Activated T-cell treated with anti-CD3 and anti-CD28 coated beads for 48 hours (primary cell): ENCODE results near the gene TRAF7.

ENCODE experiments used
- DNase-seq: peaks from one replicate; pipeline ENCODE4 v3.0.0-alpha.2; 2020; ENCODE audit warnings: low read depth

The TRAF7 gene

GRCh38 chr16:2181952-2182351 lies 26.4 kb downstream of the TRAF7 start:
- no peak for DNase-seq

- no peak for DNase-seq
Measured at GRCh38 chr16:2183671-2184070, 28.1 kb downstream of the TRAF7 start.

GRCh38 chr16:2184346-2184745 lies 28.8 kb downstream of the TRAF7 start:
- no peak for DNase-seq

- DNase-seq = no peak
Measured at GRCh38 chr16:2184962-2185361, 29.4 kb downstream of the TRAF7 start.

GRCh38 chr16:2186064-2186463 lies 30.5 kb downstream of the TRAF7 start:
- no peak for DNase-seq

GRCh38 chr16:2186505-2186904 lies 30.9 kb downstream of the TRAF7 start:
- DNase-seq = no peak

GRCh38 chr16:2187212-2187611 lies 31.6 kb downstream of the TRAF7 start:
- no peak for DNase-seq

GRCh38 chr16:2188395-2188794 lies 32.8 kb downstream of the TRAF7 start:
- DNase-seq = no peak

- no peak for DNase-seq
Measured at GRCh38 chr16:2189252-2189893, 33.8 kb downstream of the TRAF7 start.

- no peak for DNase-seq
Measured at GRCh38 chr16:2190002-2190658, 34.5 kb downstream of the TRAF7 start.

- DNase-seq = no peak
Measured at GRCh38 chr16:2190659-2191445, 35.3 kb downstream of the TRAF7 start.

- no peak for DNase-seq
Measured at GRCh38 chr16:2191446-2191706, 35.8 kb downstream of the TRAF7 start.

GRCh38 chr16:2194166-2194834 lies 38.7 kb downstream of the TRAF7 start:
- DNase-seq = no peak

- DNase-seq = no peak
Measured at GRCh38 chr16:2194852-2195321, 39.3 kb downstream of the TRAF7 start.

GRCh38 chr16:2195322-2196161 lies 40.0 kb downstream of the TRAF7 start:
- no peak for DNase-seq

- no peak for DNase-seq
Measured at GRCh38 chr16:2196162-2196980, 40.8 kb downstream of the TRAF7 start, which contains the start of gene CASKIN1. Gene CASKIN1, minus strand, starts transcription at chr16:2196605. Its CDS starts 173 bp downstream, at chr16:2196432.

- no peak for DNase-seq
Measured at GRCh38 chr16:2196981-2197511, 41.5 kb downstream of the TRAF7 start.

- DNase-seq = no peak
Measured at GRCh38 chr16:2197765-2198164, 42.2 kb downstream of the TRAF7 start.

GRCh38 chr16:2198283-2198682 lies 42.7 kb downstream of the TRAF7 start:
- no peak for DNase-seq

GRCh38 chr16:2199095-2199494 lies 43.5 kb downstream of the TRAF7 start:
- DNase-seq = no peak
